ENCODE results near the gene DKK2. TPM values are rescaled to one million over a fixed set of nuclear protein-coding genes. Genes with fewer than 3 reads are reported as not detected.

Gene DKK2
- total and polyA plus RNA-seq, 2 donors (not counting 3 experiments of a cell fraction or from before 2014, with no cell fraction given) = 0.14 to 0.24 TPM

- Histone ChIP-seq H3K27me3 (ENCODE audit: control insufficient read depth in 2 of 2, insufficient read depth in 2 of 2, low read length in 2 of 2) (no peaks in the 10 kb centered on the region), H3K9me3 (replicated peaks; ENCODE audit: control insufficient read depth, insufficient read depth, low read length) (no peaks in the 10 kb centered on the region), H2AFZ (ENCODE audit: low read depth, low read length) (no peak overlapping the region), H3K27ac (ENCODE audit: insufficient read depth, low read depth, low read length) (no peak overlapping the region), H3K9me1 (replicated peaks; ENCODE audit: control insufficient read depth, extremely low read depth, insufficient read depth, low read length) (no peaks in the 10 kb centered on the region), H4K20me1 (replicated peaks; ENCODE audit: control insufficient read depth, extremely low read depth, insufficient read depth, low read length) (no peaks in the 10 kb centered on the region), H3K9ac (replicated peaks; ENCODE audit: extremely low read depth, insufficient read depth, low read length) (no peak overlapping the region), H3K36me3 (ENCODE audit: control insufficient read depth in 2 of 2, extremely low read depth in 1 of 2, insufficient read depth in 2 of 2, low read length in 2 of 2) (no peaks in the 10 kb centered on the region), H3K4me2 (ENCODE audit: insufficient read depth, low read length) (no peak overlapping the region), H3K4me3 (replicated peaks in 1 of 3; ENCODE audit: insufficient read depth in 1 of 3, low read depth in 1 of 3, low read length in 3 of 3) (no peak overlapping the region), H3K4me1 (ENCODE audit: control insufficient read depth, extremely low read depth, insufficient read depth, low read length) (no peaks in the 10 kb centered on the region), H3K79me2 (ENCODE audit: control insufficient read depth, insufficient read depth, low read length) (no peaks in the 10 kb centered on the region)
- TF ChIP-seq POLR2AphosphoS5 (IDR thresholded peaks at IDR 0.05; ENCODE audit: insufficient read depth, low read depth, low read length) (no peak), EZH2 (IDR thresholded peaks at IDR 0.05; ENCODE audit: borderline replicate concordance, low read depth, low read length, severe bottlenecking) (no peak), JUN (IDR thresholded peaks at IDR 0.05; ENCODE audit: borderline replicate concordance, insufficient read depth, insufficient read length, low read depth) (no peak)
- FAIRE-seq = no peak
- CTCF ChIA-PET = interaction anchor here (0.6 kb wide), 1 partner anchor 193 kb away, joined by 3 read pairs; no protein-coding TSS in a partner anchor
- BruUV-seq (replicated peaks) = no TSS peak
- intact Hi-C loops (cut with micrococcal nuclease) (no loop called here), dilution Hi-C loops (cut with MboI; ENCODE audit: extremely low pct_ligation_motif_present, low sequenced_read_pairs) (no loop called here)
- POLR2A ChIA-PET = no interaction called here
- no peak for DNase-seq (ENCODE audit: low read depth, low spot score)
Measured at GRCh38 chr4:106971636-106972035, 64.5 kb downstream of the DKK2 start.

GRCh38 chr4:106967892-106968291 lies 68.2 kb downstream of the DKK2 start:
- Histone ChIP-seq H3K4me3 (replicated peaks in 1 of 3; ENCODE audit: insufficient read depth in 1 of 3, low read depth in 1 of 3, low read length in 3 of 3) (no peak overlapping the region), H4K20me1 (replicated peaks; ENCODE audit: control insufficient read depth, extremely low read depth, insufficient read depth, low read length) (no peaks in the 10 kb centered on the region), H3K4me2 (ENCODE audit: insufficient read depth, low read length) (no peak overlapping the region), H3K79me2 (ENCODE audit: control insufficient read depth, insufficient read depth, low read length) (no peaks in the 10 kb centered on the region), H3K36me3 (ENCODE audit: control insufficient read depth in 2 of 2, extremely low read depth in 1 of 2, insufficient read depth in 2 of 2, low read length in 2 of 2) (no peaks in the 10 kb centered on the region), H2AFZ (ENCODE audit: low read depth, low read length) (no peak overlapping the region), H3K27ac (ENCODE audit: insufficient read depth, low read depth, low read length) (no peak overlapping the region), H3K4me1 (ENCODE audit: control insufficient read depth, extremely low read depth, insufficient read depth, low read length) (no peaks in the 10 kb centered on the region), H3K9me3 (replicated peaks; ENCODE audit: control insufficient read depth, insufficient read depth, low read length) (no peaks in the 10 kb centered on the region), H3K27me3 (ENCODE audit: control insufficient read depth in 2 of 2, insufficient read depth in 2 of 2, low read length in 2 of 2) (no peaks in the 10 kb centered on the region), H3K9ac (replicated peaks; ENCODE audit: extremely low read depth, insufficient read depth, low read length) (no peak overlapping the region), H3K9me1 (replicated peaks; ENCODE audit: control insufficient read depth, extremely low read depth, insufficient read depth, low read length) (no peaks in the 10 kb centered on the region)
- no TSS peak for BruUV-seq (replicated peaks)
- DNase-seq (ENCODE audit: low read depth, low spot score) (no peak), FAIRE-seq (no peak)
- CTCF ChIA-PET = interaction anchor here (1.3 kb wide), 1 partner anchor 10 kb away, joined by 3 read pairs; no protein-coding TSS in a partner anchor
- POLR2A ChIA-PET = no interaction called here
- dilution Hi-C loops (cut with MboI; ENCODE audit: extremely low pct_ligation_motif_present, low sequenced_read_pairs) (no loop called here), intact Hi-C loops (cut with micrococcal nuclease) (no loop called here)
- TF ChIP-seq EZH2 (IDR thresholded peaks at IDR 0.05; ENCODE audit: borderline replicate concordance, low read depth, low read length, severe bottlenecking) (no peak), POLR2A (IDR thresholded peaks at IDR 0.05; ENCODE audit: low read depth, low read length) (no peak), JUN (IDR thresholded peaks at IDR 0.05; ENCODE audit: borderline replicate concordance, insufficient read depth, insufficient read length, low read depth) (no peak)
